Smooth muscle cell (in vitro differentiated cells): ENCODE measurements around the gene CEP170B. TPM values are rescaled to one million over a fixed set of nuclear protein-coding genes. Genes with fewer than 3 reads are reported as not detected.

ENCODE experiments used
- DNase-seq: peaks from one replicate; lab custom pipeline; 2025; ENCODE audit not compliant: unreplicated experiment; lab: John Stamatoyannopoulos, UW
- H2AFZ ChIP-seq: fragments of 200-600 bp; sonication (generic); 2 replicates; pipeline ENCODE4 v1.6.0; 2016; ENCODE audit warnings: antibody characterized with exemption, low read depth, mild to moderate bottlenecking
- H3F3A ChIP-seq: fragments of 200-600 bp; sonication (generic); 2 replicates; pipeline ENCODE4 v1.6.0; 2017; ENCODE audit warnings: antibody characterized with exemption, low read depth
- H3K27ac ChIP-seq: fragments of 200-600 bp; sonication (generic); 2 replicates; pipeline ENCODE4 v1.5.1; 2016; ENCODE audit warnings: low read depth, mild to moderate bottlenecking
- H3K27me3 ChIP-seq: fragments of 200-600 bp; sonication (generic); 2 replicates; pipeline ENCODE4 v1.6.1; 2016; ENCODE audit warnings: low read depth, mild to moderate bottlenecking
- H3K36me3 ChIP-seq: fragments of 200-600 bp; sonication (generic); 2 replicates; pipeline ENCODE4 v1.5.1; 2016; ENCODE audit warnings: low read depth
- H3K4me1 ChIP-seq: fragments of 200-600 bp; sonication (generic); 2 replicates; pipeline ENCODE4 v1.5.1; 2016; ENCODE audit warnings: low read depth
- H3K4me2 ChIP-seq: fragments of 200-600 bp; sonication (generic); 2 replicates; pipeline ENCODE4 v1.6.0; 2016; ENCODE audit warnings: mild to moderate bottlenecking
- H3K4me3 ChIP-seq: fragments of 200-600 bp; sonication (generic); 2 replicates; pipeline ENCODE4 v1.5.1; 2016; ENCODE audit warnings: mild to moderate bottlenecking
- H3K79me2 ChIP-seq: fragments of 200-600 bp; sonication (generic); 2 replicates; pipeline ENCODE4 v1.6.0; 2016; ENCODE audit warnings: low read depth, mild to moderate bottlenecking
- H3K9ac ChIP-seq: fragments of 200-600 bp; sonication (generic); 2 replicates; pipeline ENCODE4 v1.6.0; 2016; ENCODE audit warnings: low read depth
- H3K9me3 ChIP-seq: fragments of 200-600 bp; sonication (generic); replicated peaks from 2 replicates; pipeline ENCODE4 v1.5.1; 2016; ENCODE audit warnings: low read depth
- H4K20me1 ChIP-seq: fragments of 200-600 bp; sonication (generic); 2 replicates; pipeline ENCODE4 v1.6.0; 2016; ENCODE audit warnings: low read depth
- WGBS: methylation state at CpG from one replicate; pipeline ENCODE4 v1.1.7; 2016; ENCODE audit warnings: low lambda C conversion rate; 5-methylcytosine and 5-hydroxymethylcytosine counted together
- polyA plus RNA-seq: library from polyadenylated mRNA; unstranded; fragments of >200 nt; fragmentation: Nextera tagmentation; extraction: Ambion mirVana; gene quantifications from 2 replicates; pipeline ENCODE4 v1.2.1, GENCODE V29; 2016
- total RNA-seq: library from RNA; depleted of rRNA; stranded (reverse); fragments of >200 nt; gene quantifications from 2 replicates; pipeline ENCODE4 v1.2.3, GENCODE V29; 2014
- TF ChIP-seq, protein P1 (sequence below): fragments of 200-600 bp; sonication (generic); IDR thresholded peaks from 2 replicates; pipeline ENCODE4 v1.5.1; 2017; ENCODE audit warnings: borderline replicate concordance, mild to moderate bottlenecking, antibody characterized with exemption; ENCODE audit not compliant: insufficient read depth, poor library complexity, severe bottlenecking

Gene CEP170B
- total and polyA plus RNA-seq, 2 experiments from 2014 or later = 5.9 to 9.8 TPM

DNA sequence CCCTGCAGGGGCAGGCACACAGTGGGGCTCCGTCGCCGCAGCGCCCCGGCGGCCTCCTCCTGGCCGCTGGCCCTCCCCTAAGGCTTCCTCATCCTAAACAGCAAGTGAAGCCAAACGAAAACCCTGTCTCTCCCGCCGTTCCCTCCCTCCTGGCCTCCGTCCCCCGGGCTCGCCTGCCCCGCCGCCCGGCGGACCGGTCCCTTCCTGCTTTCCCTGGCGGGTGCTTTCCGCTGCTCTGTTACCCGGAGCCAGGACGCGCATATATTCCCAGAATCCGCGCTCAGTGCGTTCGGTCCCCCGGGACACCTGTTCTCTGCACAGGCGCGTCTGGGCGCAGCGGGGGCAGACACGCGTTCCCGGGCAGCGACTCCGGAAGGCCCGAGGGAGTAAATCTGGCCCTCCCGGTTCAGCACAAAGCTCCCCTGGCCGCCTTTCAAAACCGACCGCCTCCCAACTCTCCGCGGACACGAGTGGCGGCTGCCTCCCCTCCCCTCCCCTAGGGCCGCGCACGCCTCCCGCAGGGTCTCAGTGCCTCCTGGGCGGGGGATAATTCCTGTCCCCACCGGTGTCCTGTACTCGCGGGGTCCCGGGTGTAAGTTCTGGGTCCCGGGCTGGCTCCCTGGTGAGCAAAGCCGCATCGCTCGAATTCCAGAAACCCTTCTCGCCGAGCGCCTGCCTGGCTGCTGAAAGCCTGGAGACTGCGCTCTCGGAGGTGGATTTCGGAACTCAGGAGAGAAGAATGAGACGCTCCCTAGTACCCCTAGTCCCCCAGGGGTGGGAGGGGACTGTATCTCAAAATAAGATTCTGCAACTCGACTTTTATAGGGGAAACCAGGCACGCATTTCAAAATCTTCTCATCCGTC lies 21.4 kb upstream of the CEP170B start:
- Histone ChIP-seq H3K4me1 (peaks cover 11% of the 10 kb centered on the region), H3K36me3 (no peaks in the 10 kb centered on the region), H3K4me3 (peak overlapping the region; percentile 41), H3K27ac (no peak overlapping the region), H2AFZ (no peak overlapping the region), H3K4me2 (peak overlapping the region; percentile 76), H3F3A (no peaks in the 10 kb centered on the region), H4K20me1 (peaks cover 15% of the 10 kb centered on the region), H3K79me2 (no peaks in the 10 kb centered on the region), H3K9ac (no peak overlapping the region), H3K27me3 (peaks cover 59% of the 10 kb centered on the region), H3K9me3 (no peaks in the 10 kb centered on the region)
- WGBS = 2% methylated on average over 55 of the region's 69 CpGs
- TF ChIP-seq, protein P1, sequence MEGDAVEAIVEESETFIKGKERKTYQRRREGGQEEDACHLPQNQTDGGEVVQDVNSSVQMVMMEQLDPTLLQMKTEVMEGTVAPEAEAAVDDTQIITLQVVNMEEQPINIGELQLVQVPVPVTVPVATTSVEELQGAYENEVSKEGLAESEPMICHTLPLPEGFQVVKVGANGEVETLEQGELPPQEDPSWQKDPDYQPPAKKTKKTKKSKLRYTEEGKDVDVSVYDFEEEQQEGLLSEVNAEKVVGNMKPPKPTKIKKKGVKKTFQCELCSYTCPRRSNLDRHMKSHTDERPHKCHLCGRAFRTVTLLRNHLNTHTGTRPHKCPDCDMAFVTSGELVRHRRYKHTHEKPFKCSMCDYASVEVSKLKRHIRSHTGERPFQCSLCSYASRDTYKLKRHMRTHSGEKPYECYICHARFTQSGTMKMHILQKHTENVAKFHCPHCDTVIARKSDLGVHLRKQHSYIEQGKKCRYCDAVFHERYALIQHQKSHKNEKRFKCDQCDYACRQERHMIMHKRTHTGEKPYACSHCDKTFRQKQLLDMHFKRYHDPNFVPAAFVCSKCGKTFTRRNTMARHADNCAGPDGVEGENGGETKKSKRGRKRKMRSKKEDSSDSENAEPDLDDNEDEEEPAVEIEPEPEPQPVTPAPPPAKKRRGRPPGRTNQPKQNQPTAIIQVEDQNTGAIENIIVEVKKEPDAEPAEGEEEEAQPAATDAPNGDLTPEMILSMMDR = no peak
- no peak for DNase-seq

DNA sequence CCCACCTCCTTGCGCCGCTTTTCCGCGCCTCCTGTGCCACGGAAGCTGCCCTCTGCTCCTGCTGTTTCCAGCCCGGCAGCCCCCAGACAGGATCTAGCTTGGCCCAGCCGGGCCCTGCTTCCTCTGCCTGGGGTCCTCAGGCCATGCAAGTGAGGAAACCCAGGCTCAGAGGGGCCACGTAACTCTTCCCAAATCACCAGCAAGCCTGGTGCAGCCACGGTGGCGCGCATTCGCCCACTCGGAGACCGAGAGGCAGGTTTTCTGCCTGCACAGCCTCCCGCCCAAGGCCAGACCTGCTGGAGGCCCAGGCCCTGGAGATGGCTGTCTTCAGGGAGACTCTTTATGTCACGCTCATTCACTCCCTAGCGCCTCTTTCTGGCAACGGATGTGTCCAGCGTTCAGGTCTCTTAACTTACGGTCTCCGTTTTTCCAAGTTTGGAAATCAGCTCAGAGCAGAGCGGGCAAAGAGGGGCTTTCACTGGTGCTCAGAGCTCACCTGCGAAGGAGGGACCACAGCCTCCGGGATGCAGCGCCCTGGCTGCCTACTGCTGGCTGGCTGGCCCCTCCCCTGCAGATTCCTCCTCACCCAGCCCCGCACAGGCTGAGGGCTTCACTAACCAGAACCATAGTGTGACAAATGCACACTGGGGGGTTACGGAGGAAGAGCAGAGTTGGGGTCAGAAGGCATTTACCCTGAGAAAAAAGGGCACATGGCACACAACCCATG lies 20.6 kb upstream of the CEP170B start:
- peaks cover 15% of the 10 kb centered on the region for H4K20me1 ChIP-seq
- H3K27me3 ChIP-seq = peaks cover 59% of the 10 kb centered on the region
- H3F3A ChIP-seq = no peaks in the 10 kb centered on the region
- no peak overlapping the region for H3K27ac ChIP-seq
- TF ChIP-seq, protein P1 = no peak
- H3K4me1 ChIP-seq = peaks cover 11% of the 10 kb centered on the region
- 23% methylated on average over 23 of the region's 27 CpGs for WGBS
- no peak overlapping the region for H3K9ac ChIP-seq
- no peak for DNase-seq
- H3K4me3 ChIP-seq = peak overlapping the region; percentile 41
- no peaks in the 10 kb centered on the region for H3K79me2 ChIP-seq
- no peaks in the 10 kb centered on the region for H3K36me3 ChIP-seq
- H3K4me2 ChIP-seq = peak overlapping the region; percentile 76
- H2AFZ ChIP-seq = no peak overlapping the region
- no peaks in the 10 kb centered on the region for H3K9me3 ChIP-seq

DNA sequence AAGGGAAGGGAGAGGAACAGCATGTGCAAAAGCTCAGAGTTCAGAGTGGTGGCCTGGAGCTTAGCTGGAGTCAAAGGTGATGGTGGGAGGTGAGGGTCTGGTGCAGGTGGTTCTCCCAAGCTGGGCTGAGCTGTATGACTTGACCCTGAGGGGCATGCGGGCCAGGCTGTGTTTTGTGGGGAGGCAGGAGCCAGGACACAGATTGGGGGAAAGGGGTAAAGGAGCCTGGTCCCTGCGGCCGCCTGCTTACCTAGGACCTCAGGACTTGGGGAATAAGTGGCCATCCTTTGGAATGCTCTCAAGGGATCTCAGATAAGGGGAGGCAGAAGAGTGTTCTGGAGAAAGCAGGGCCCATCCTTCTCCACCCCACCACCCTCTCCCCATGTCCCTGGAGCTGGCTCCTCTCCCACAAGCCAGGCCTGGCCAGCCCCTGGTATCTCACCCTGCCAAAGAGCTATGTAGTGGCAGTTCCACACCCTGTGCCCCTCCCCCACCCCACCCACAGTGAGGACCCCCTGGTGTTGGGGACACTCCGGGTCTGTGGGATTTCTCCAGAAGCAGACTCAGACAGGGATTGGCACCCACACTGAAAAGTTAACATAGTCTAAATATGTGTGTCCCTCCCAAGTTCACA lies 19.9 kb upstream of the CEP170B start:
- no peaks in the 10 kb centered on the region for H3F3A ChIP-seq
- H3K27ac ChIP-seq = no peak overlapping the region
- no peaks in the 10 kb centered on the region for H3K79me2 ChIP-seq
- H3K36me3 ChIP-seq = no peaks in the 10 kb centered on the region
- H3K4me3 ChIP-seq = no peak overlapping the region
- peaks cover 59% of the 10 kb centered on the region for H3K27me3 ChIP-seq
- DNase-seq = no peak
- H3K4me2 ChIP-seq = no peak overlapping the region
- TF ChIP-seq, protein P1 = no peak
- peaks cover 15% of the 10 kb centered on the region for H4K20me1 ChIP-seq
- no peak overlapping the region for H2AFZ ChIP-seq
- H3K4me1 ChIP-seq = peaks cover 11% of the 10 kb centered on the region
- no peaks in the 10 kb centered on the region for H3K9me3 ChIP-seq
- 83% methylated on average over 4 of the region's 4 CpGs for WGBS
- H3K9ac ChIP-seq = no peak overlapping the region
